ENCODE data around the gene ITGB2.

Gene ITGB2

GRCh38 chr21:44894687-44895302 lies 25.9 kb downstream of the ITGB2 start:
- DNase-seq: no peak

- DNase-seq: no peak
Measured at GRCh38 chr21:44893948-44894656, 26.6 kb downstream of the ITGB2 start.

- DNase-seq: no peak
Measured at GRCh38 chr21:44893278-44893556, 27.5 kb downstream of the ITGB2 start.

- DNase-seq: peak; percentile 60
Measured at GRCh38 chr21:44892536-44893277, 28.0 kb downstream of the ITGB2 start.

GRCh38 chr21:44892095-44892494 lies 28.6 kb downstream of the ITGB2 start:
- DNase-seq: no peak

GRCh38 chr21:44891631-44892031 lies 29.1 kb downstream of the ITGB2 start:
- DNase-seq: no peak

GRCh38 chr21:44890961-44891541 lies 29.6 kb downstream of the ITGB2 start:
- DNase-seq: no peak

- DNase-seq: no peak
Measured at GRCh38 chr21:44890338-44890931, 30.3 kb downstream of the ITGB2 start.

- no peak for DNase-seq
Measured at GRCh38 chr21:44889625-44890337, 30.9 kb downstream of the ITGB2 start.

GRCh38 chr21:44888581-44889550 lies 31.8 kb downstream of the ITGB2 start:
- no peak for DNase-seq

GRCh38 chr21:44887807-44888580 lies 32.7 kb downstream of the ITGB2 start:
- DNase-seq: no peak

GRCh38 chr21:44887126-44887806 lies 33.4 kb downstream of the ITGB2 start:
- DNase-seq: no peak

- no peak for DNase-seq
Measured at GRCh38 chr21:44886113-44887075, 34.3 kb downstream of the ITGB2 start.

- no peak for DNase-seq
Measured at GRCh38 chr21:44885615-44886014, 35.1 kb downstream of the ITGB2 start.

- no peak for DNase-seq
Measured at GRCh38 chr21:44884097-44884496, 36.6 kb downstream of the ITGB2 start.

- DNase-seq: no peak
Measured at GRCh38 chr21:44883250-44883649, 37.4 kb downstream of the ITGB2 start.

GRCh38 chr21:44881198-44881872 lies 39.4 kb downstream of the ITGB2 start:
- DNase-seq: no peak

All from hematopoietic multipotent progenitor cell treated with erythropoietin and hydrocortisone succinate and interleukin-3 and kit ligand, for 8 days (in vitro differentiated cells).